Stimulated activated naive B cell treated with anti-CD40 and anti-IgM and Interleukin-4, amounts not matched to agents 10 μg/mL and 1 μg/mL and 100 μg/mL, for 72 hours (primary cell): ENCODE measurements around the gene RIIAD1.

ENCODE experiments used
- ATAC-seq, 2 donors: fragments of 150-1000 bp; cut with Tn5 transposase; replicated peaks; 2 replicates each; pipeline ENCODE4 v1.10.0; 2021; ENCODE audit warnings: moderate library complexity in 1 of 2
- DNase-seq: peaks from one replicate; pipeline ENCODE4 v3.0.0; 2021
- H3K27ac Mint-ChIP-seq: one replicate; pipeline ENCODE4 v1.8.0; 2022; ENCODE audit warnings: mild to moderate bottlenecking, mixed read lengths
- H3K27me3 Mint-ChIP-seq, 2 donors: one replicate each; pipeline ENCODE4 v1.8.0; 2022; ENCODE audit warnings: mixed read lengths in 2 of 2
- H3K36me3 Mint-ChIP-seq, 2 donors: one replicate each; pipeline ENCODE4 v1.8.0; 2022; ENCODE audit warnings: mixed read lengths in 2 of 2, mild to moderate bottlenecking in 1 of 2
- H3K4me1 Mint-ChIP-seq, 2 donors: one replicate each; pipeline ENCODE4 v1.8.0; 2022; ENCODE audit warnings: mixed read lengths in 2 of 2, mild to moderate bottlenecking in 1 of 2
- H3K4me3 Mint-ChIP-seq, 2 donors: one replicate each; pipeline ENCODE4 v1.8.0; 2022; ENCODE audit warnings: mild to moderate bottlenecking in 2 of 2, mixed read lengths in 2 of 2, moderate library complexity in 1 of 2
- H3K9me3 Mint-ChIP-seq, 2 donors: one replicate each; pipeline ENCODE4 v1.8.0; 2022; ENCODE audit warnings: mixed read lengths in 2 of 2, mild to moderate bottlenecking in 1 of 2

Gene RIIAD1

GRCh38 chr1:151704246-151704645, 17.1 kb upstream of the RIIAD1 start:
- Mint-ChIP-seq H3K4me1 (peaks cover 10 to 30% of the 10 kb centered on the region in 2 donors), H3K27me3 (peaks cover 11% of the 10 kb centered on the region in 2 donors), H3K4me3 (no peak overlapping the region), H3K36me3 (peaks cover 13 to 17% of the 10 kb centered on the region in 2 donors), H3K9me3 (no peaks in the 10 kb centered on the region), H3K27ac (no peak overlapping the region)
- DNase-seq (no peak), ATAC-seq (no peak)

- H3K4me1 Mint-ChIP-seq = peaks cover 8 to 27% of the 10 kb centered on the region in 2 donors
- no peak overlapping the region for H3K27ac Mint-ChIP-seq
- no peaks in the 10 kb centered on the region for H3K9me3 Mint-ChIP-seq
These were observed 16.2 kb upstream of the RIIAD1 start for GRCh38 chr1:151705146-151705545.

GRCh38 chr1:151705753-151706463, 15.4 kb upstream of the RIIAD1 start:
- Mint-ChIP-seq H3K36me3 (peaks cover 2 to 8% of the 10 kb centered on the region in 2 donors), H3K27me3 (peaks cover 11% of the 10 kb centered on the region in 2 donors), H3K4me3 (no peak overlapping the region), H3K27ac (peak overlapping the region; percentile 9), H3K9me3 (no peaks in the 10 kb centered on the region), H3K4me1 (peaks cover 7 to 20% of the 10 kb centered on the region in 2 donors)
- no peak for ATAC-seq
- no peak for DNase-seq

More at GRCh38 chr1:151705146-151705545, 16.2 kb upstream of the RIIAD1 start:
- Mint-ChIP-seq H3K27me3 (peaks cover 11% of the 10 kb centered on the region in 2 donors), H3K4me3 (no peak overlapping the region), H3K36me3 (peaks cover 8 to 12% of the 10 kb centered on the region in 2 donors)
- DNase-seq = no peak
- no peak for ATAC-seq

- Mint-ChIP-seq H3K27me3 (peaks cover 11 to 16% of the 10 kb centered on the region in 2 donors), H3K27ac (no peak overlapping the region)
- ATAC-seq = no peak
These were observed 14.6 kb upstream of the RIIAD1 start for GRCh38 chr1:151706464-151707415.

GRCh38 chr1:151707541-151708065, 13.7 kb upstream of the RIIAD1 start:
- DNase-seq (no peak), ATAC-seq (no peak)
- H3K9me3 Mint-ChIP-seq = no peaks in the 10 kb centered on the region
- H3K27ac Mint-ChIP-seq = no peak overlapping the region
- H3K36me3 Mint-ChIP-seq = peaks cover 0 to 2% of the 10 kb centered on the region in 2 donors
- H3K4me1 Mint-ChIP-seq = peaks cover 7 to 16% of the 10 kb centered on the region in 2 donors
- peaks cover 17 to 23% of the 10 kb centered on the region in 2 donors for H3K27me3 Mint-ChIP-seq
- H3K4me3 Mint-ChIP-seq = no peak overlapping the region

More at GRCh38 chr1:151706464-151707415, 14.6 kb upstream of the RIIAD1 start:
- Mint-ChIP-seq H3K4me1 (peaks cover 7 to 17% of the 10 kb centered on the region in 2 donors), H3K4me3 (no peak overlapping the region), H3K9me3 (no peaks in the 10 kb centered on the region), H3K36me3 (peaks cover 0 to 3% of the 10 kb centered on the region in 2 donors)
- DNase-seq = no peak

- Mint-ChIP-seq H3K27ac (no peak overlapping the region), H3K4me1 (peaks cover 3 to 5% of the 10 kb centered on the region in 2 donors), H3K27me3 (peaks cover 27 to 29% of the 10 kb centered on the region in 2 donors), H3K9me3 (no peaks in the 10 kb centered on the region), H3K36me3 (no peaks in the 10 kb centered on the region), H3K4me3 (no peak overlapping the region)
- ATAC-seq (no peak), DNase-seq (no peak)
These were observed 12.4 kb upstream of the RIIAD1 start for GRCh38 chr1:151708891-151709290.

- no peak for ATAC-seq
- Mint-ChIP-seq H3K4me3 (no peak overlapping the region), H3K27me3 (peaks cover 41 to 43% of the 10 kb centered on the region in 2 donors)
These were observed 11.0 kb upstream of the RIIAD1 start for GRCh38 chr1:151710187-151710840.

GRCh38 chr1:151711044-151711800, 10.1 kb upstream of the RIIAD1 start:
- Mint-ChIP-seq H3K4me1 (peaks cover 0 to 5% of the 10 kb centered on the region in 2 donors), H3K27me3 (peaks cover 50 to 52% of the 10 kb centered on the region in 2 donors), H3K4me3 (no peak overlapping the region), H3K27ac (no peak overlapping the region), H3K36me3 (no peaks in the 10 kb centered on the region), H3K9me3 (no peaks in the 10 kb centered on the region)
- no peak for ATAC-seq
- no peak for DNase-seq

More at GRCh38 chr1:151710187-151710840, 11.0 kb upstream of the RIIAD1 start:
- Mint-ChIP-seq H3K4me1 (peaks cover 0 to 3% of the 10 kb centered on the region in 2 donors), H3K9me3 (no peaks in the 10 kb centered on the region), H3K27ac (no peak overlapping the region), H3K36me3 (no peaks in the 10 kb centered on the region)
- DNase-seq = no peak

GRCh38 chr1:151711951-151712350, 9.4 kb upstream of the RIIAD1 start:
- Mint-ChIP-seq H3K27ac (no peak overlapping the region), H3K4me1 (peaks cover 4 to 6% of the 10 kb centered on the region in 2 donors), H3K4me3 (no peak overlapping the region), H3K9me3 (no peaks in the 10 kb centered on the region), H3K27me3 (peaks cover 50% of the 10 kb centered on the region in 2 donors), H3K36me3 (no peaks in the 10 kb centered on the region)
- no peak for DNase-seq
- no peak for ATAC-seq

- DNase-seq = no peak
- no peaks in the 10 kb centered on the region for H3K9me3 Mint-ChIP-seq
- no peak overlapping the region for H3K27ac Mint-ChIP-seq
- H3K4me1 Mint-ChIP-seq = peaks cover 10 to 15% of the 10 kb centered on the region in 2 donors
- no peak overlapping the region for H3K4me3 Mint-ChIP-seq
- ATAC-seq = no peak
- H3K36me3 Mint-ChIP-seq = no peaks in the 10 kb centered on the region
- H3K27me3 Mint-ChIP-seq = peaks cover 59 to 61% of the 10 kb centered on the region in 2 donors
These were observed 8.3 kb upstream of the RIIAD1 start for GRCh38 chr1:151713044-151713443.

- Mint-ChIP-seq H3K4me3 (no peak overlapping the region), H3K27me3 (peaks cover 64 to 69% of the 10 kb centered on the region in 2 donors), H3K36me3 (no peaks in the 10 kb centered on the region), H3K4me1 (peaks cover 13 to 15% of the 10 kb centered on the region in 2 donors), H3K27ac (no peak overlapping the region), H3K9me3 (no peaks in the 10 kb centered on the region)
- ATAC-seq (no peak), DNase-seq (no peak)
These were observed 7.4 kb upstream of the RIIAD1 start for GRCh38 chr1:151713874-151714273.

GRCh38 chr1:151714820-151715725, 6.2 kb upstream of the RIIAD1 start:
- H3K27ac Mint-ChIP-seq = no peak overlapping the region
- no peak overlapping the region for H3K4me3 Mint-ChIP-seq

More at GRCh38 chr1:151714820-151715725, 6.2 kb upstream of the RIIAD1 start:
- Mint-ChIP-seq H3K9me3 (no peaks in the 10 kb centered on the region), H3K27me3 (peaks cover 71 to 72% of the 10 kb centered on the region in 2 donors), H3K36me3 (no peaks in the 10 kb centered on the region), H3K4me1 (peaks cover 13 to 16% of the 10 kb centered on the region in 2 donors)
- DNase-seq (no peak), ATAC-seq (no peak)
